Measurements from ENCODE around the gene DOK3.

DNA sequence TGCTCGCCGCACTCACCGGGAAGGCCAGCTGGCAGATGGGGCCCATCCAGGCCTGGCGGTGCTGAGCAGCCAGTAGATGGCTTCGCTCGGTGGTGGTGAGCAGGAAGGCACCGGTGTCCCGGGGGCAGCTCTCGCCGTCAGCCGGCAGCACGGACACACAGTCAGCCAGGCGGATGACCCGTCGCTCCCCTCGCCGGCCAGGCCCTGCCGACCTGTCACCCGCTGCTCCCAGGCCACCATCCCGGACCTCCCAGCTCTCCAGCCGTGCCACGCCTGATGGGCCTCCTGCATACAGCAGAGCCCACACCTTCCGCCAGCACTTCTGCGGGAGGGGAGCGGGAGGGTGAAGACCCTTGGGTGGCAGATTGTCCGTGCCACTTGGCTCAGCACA is 1.4 kb downstream of the DOK3 start:
- TF ChIP-seq, protein P1, sequence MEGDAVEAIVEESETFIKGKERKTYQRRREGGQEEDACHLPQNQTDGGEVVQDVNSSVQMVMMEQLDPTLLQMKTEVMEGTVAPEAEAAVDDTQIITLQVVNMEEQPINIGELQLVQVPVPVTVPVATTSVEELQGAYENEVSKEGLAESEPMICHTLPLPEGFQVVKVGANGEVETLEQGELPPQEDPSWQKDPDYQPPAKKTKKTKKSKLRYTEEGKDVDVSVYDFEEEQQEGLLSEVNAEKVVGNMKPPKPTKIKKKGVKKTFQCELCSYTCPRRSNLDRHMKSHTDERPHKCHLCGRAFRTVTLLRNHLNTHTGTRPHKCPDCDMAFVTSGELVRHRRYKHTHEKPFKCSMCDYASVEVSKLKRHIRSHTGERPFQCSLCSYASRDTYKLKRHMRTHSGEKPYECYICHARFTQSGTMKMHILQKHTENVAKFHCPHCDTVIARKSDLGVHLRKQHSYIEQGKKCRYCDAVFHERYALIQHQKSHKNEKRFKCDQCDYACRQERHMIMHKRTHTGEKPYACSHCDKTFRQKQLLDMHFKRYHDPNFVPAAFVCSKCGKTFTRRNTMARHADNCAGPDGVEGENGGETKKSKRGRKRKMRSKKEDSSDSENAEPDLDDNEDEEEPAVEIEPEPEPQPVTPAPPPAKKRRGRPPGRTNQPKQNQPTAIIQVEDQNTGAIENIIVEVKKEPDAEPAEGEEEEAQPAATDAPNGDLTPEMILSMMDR (IDR thresholded peaks at IDR 0.05): no peak
- TF ChIP-seq EZH2 (IDR thresholded peaks at IDR 0.05; ENCODE audit: borderline replicate concordance, insufficient read depth, low read depth, low read length, poor library complexity, severe bottlenecking): no peak
